Measurements from ENCODE around the gene ACOT6. TPM values are rescaled to one million over a fixed set of nuclear protein-coding genes. Genes with fewer than 3 reads are reported as not detected.
A peak's percentile ranks its signal among the peaks of the same experiment; 100 is the strongest.
"Not testable (repeated sequence)": the region's sequence is repeated elsewhere in the genome, so short reads cannot be mapped to it uniquely, and the experiment has no call there.

Gene ACOT6
- total RNA-seq, 1 experiment from 2014 or later = not detected

- DNase-seq (ENCODE audit: low read depth) = no peak
Measured at GRCh38 chr14:73594491-73594890, 17.8 kb upstream of the ACOT6 start.

GRCh38 chr14:73599499-73599898 lies 12.8 kb upstream of the ACOT6 start:
- DNase-seq (ENCODE audit: low read depth) = no peak

GRCh38 chr14:73602994-73603393 lies 9.3 kb upstream of the ACOT6 start:
- DNase-seq (ENCODE audit: low read depth) = no peak

GRCh38 chr14:73606271-73606670 lies 6.0 kb upstream of the ACOT6 start:
- no peak for DNase-seq (ENCODE audit: low read depth)

GRCh38 chr14:73607241-73607640 lies 5.1 kb upstream of the ACOT6 start:
- no peak for DNase-seq (ENCODE audit: low read depth)

- peak; percentile 52 for DNase-seq (ENCODE audit: low read depth)
Measured at GRCh38 chr14:73610687-73611086, 1.6 kb upstream of the ACOT6 start.

GRCh38 chr14:73613046-73613383 lies 698 bp downstream of the ACOT6 start:
- DNase-seq (ENCODE audit: low read depth) = no peak

GRCh38 chr14:73613419-73613963 lies 1.2 kb downstream of the ACOT6 start:
- DNase-seq (ENCODE audit: low read depth) = no peak

GRCh38 chr14:73616831-73617230 lies 4.5 kb downstream of the ACOT6 start:
- no peak for DNase-seq (ENCODE audit: low read depth)

GRCh38 chr14:73619524-73619923 lies 7.2 kb downstream of the ACOT6 start:
- DNase-seq (ENCODE audit: low read depth) = no peak

- DNase-seq (ENCODE audit: low read depth) = no peak
Measured at GRCh38 chr14:73620268-73620667, 8.0 kb downstream of the ACOT6 start.

- no peak for DNase-seq (ENCODE audit: low read depth)
Measured at GRCh38 chr14:73623504-73624054, 11.3 kb downstream of the ACOT6 start.

GRCh38 chr14:73625706-73626105 lies 13.4 kb downstream of the ACOT6 start:
- DNase-seq (ENCODE audit: low read depth) = no peak

GRCh38 chr14:73627151-73627558 lies 14.8 kb downstream of the ACOT6 start:
- no peak for DNase-seq (ENCODE audit: low read depth)

GRCh38 chr14:73630009-73630780 lies 17.9 kb downstream of the ACOT6 start:
- no peak for DNase-seq (ENCODE audit: low read depth)

GRCh38 chr14:73633116-73634010 lies 21.0 kb downstream of the ACOT6 start:
- DNase-seq (ENCODE audit: low read depth) = peak; percentile 66

GRCh38 chr14:73634011-73634833 lies 21.9 kb downstream of the ACOT6 start:
- DNase-seq (ENCODE audit: low read depth) = no peak

- DNase-seq (ENCODE audit: low read depth) = not testable (repeated sequence)
Measured at GRCh38 chr14:73636355-73636754, 24.0 kb downstream of the ACOT6 start.

GRCh38 chr14:73637830-73638229 lies 25.5 kb downstream of the ACOT6 start:
- DNase-seq (ENCODE audit: low read depth) = no peak

- DNase-seq (ENCODE audit: low read depth) = no peak
Measured at GRCh38 chr14:73640796-73641365, 28.6 kb downstream of the ACOT6 start.

Measured in RPMI7951 (cell line).